Amniotic epithelial cell (primary cell): Measurements from ENCODE around the gene SORL1.
"Not testable (repeated sequence)": the region's sequence is repeated elsewhere in the genome, so short reads cannot be mapped to it uniquely, and the experiment has no call there.

Experiments used
- DNase-seq: peaks from one replicate; pipeline ENCODE4 v3.0.0-alpha.2; 2010; ENCODE audit warnings: low read depth

Gene SORL1

DNA sequence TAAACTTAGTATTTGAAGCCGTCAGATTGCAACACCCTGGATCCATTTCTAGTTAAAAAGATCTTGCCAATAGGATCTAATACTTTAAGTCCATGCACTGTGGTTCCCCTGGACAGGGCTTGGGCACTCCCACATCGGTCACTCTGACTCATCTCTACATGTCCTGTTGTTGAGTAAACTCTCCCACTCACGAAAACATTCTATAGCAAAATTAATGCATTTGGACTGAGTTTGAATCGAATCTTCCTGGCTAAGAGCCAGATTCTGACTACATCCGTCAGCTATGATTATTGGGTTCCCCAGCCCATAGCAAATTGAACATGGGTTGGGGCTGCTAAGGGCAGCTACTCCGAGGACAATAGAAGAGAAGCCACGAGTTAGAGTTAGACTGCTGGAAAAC is 182.8 kb downstream of the SORL1 start:
- peak; percentile 82 for DNase-seq

- DNase-seq = no peak
Measured at GRCh38 chr11:121636081-121636799, 184.1 kb downstream of the SORL1 start.

- no peak for DNase-seq
Measured at GRCh38 chr11:121636800-121637176, 184.7 kb downstream of the SORL1 start.

DNA sequence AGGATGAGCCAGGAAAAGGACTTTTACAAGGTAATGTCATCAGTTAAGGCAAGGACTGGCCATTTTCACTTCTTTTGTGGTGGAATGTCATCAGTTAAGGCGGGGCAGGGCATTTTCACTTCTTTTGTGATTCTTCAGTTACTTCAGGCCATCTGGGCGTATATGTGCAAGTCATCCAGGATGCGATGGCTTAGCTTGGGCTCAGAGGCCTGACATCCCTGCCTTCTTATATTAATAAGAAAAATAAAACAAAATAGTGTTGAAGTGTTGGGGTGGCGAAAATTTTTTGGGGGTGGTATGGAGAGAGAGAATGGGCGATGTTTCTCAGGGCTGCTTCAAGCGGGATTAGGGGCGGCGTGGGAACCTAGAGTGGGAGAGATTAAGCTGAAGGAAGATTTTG is 185.5 kb downstream of the SORL1 start:
- not testable (repeated sequence) for DNase-seq

DNA sequence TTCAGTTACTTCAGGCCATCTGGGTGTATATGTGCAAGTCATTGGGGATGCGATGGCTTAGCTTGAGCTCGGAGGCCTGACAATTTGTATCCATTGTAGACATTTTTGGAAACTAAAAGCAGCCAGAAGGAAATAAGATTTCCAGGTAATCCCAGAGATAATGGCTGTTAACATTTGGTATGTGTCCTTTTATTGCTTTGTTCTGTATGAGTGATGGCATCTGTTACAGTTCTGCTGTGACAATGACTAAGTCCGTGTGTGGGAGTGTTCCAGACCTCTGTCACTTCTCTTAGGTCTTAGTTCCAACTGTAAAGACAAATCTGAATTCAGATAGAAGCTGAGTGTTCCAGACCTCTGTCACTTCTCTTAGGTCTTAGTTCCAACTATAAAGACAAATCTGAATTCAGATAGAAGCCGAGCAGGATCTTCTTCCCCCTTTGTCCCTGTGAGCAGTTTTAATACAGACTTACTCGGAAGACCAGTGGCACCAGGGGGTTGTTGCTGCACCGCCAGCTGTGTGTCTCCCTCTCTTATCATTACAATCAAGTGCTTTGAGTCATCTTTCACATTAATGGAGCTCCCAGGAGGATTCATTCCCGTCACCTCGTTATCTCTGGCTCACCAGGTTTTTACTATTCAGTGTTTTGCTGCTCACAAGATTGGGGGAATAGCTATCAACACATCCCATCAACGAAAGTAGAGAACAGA is 191.5 kb downstream of the SORL1 start:
- DNase-seq = no peak

- DNase-seq = no peak
Measured at GRCh38 chr11:121644187-121644512, 192.0 kb downstream of the SORL1 start.

DNA sequence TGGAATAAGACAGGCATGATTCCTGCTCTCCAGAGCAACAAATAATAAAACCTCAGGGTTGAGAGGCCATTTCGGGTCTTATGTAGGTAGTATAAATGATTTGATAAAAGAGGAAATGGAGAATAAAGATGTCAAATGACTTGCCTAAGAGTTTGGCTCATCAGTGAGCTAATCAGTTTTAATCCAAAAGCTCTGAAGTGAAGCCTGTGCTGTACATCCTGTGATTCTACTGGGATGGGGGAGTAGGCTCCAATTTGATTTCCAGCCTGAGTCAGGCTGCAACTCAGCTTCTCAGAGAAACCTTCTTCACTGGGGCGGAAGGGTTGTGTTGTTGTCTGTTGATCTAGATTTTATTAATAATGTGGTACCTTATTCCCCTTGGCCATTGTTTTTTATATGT is 192.9 kb downstream of the SORL1 start:
- DNase-seq = peak; percentile 39

DNA sequence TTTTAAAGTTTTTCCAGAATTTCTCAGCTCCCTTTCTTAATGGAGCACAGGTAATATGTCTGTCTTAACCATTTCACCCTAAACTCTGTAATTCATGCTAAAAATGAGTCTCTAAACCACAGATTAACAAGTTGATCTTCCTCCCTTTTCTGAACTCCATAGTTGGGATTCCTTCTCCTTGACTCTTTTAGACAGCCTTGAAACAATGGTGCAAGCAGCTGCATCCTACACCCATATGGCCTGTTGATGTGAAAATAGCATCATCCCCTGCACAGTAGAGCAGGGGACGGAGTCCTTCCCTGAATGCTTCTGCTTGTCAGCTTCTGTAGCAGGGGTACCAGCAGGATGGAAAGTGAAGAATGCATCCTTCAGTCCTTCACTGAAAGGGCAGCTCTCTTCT is 193.5 kb downstream of the SORL1 start:
- peak; percentile 79 for DNase-seq

- DNase-seq = no peak
Measured at GRCh38 chr11:121648306-121648705, 196.2 kb downstream of the SORL1 start.

DNA sequence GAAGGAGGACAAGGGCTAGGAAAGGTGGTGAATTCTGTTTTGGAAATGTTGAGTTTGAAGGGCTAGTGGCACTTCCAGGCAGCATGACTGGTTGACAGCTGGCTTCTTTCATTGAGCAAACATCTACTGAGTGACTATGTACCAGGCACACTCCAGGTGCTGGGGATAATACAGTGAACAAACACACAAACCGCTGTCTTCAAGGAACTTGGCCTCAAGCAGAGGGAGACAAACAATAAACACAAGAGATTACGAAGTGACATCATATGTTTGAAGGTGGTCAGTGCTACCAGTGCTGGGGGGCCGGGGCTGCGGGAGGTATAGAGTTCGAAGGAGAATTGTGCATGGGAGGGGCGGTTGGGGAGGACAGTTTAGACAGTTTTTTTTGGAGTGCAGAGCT is 197.7 kb downstream of the SORL1 start:
- DNase-seq = peak; percentile 26

DNA sequence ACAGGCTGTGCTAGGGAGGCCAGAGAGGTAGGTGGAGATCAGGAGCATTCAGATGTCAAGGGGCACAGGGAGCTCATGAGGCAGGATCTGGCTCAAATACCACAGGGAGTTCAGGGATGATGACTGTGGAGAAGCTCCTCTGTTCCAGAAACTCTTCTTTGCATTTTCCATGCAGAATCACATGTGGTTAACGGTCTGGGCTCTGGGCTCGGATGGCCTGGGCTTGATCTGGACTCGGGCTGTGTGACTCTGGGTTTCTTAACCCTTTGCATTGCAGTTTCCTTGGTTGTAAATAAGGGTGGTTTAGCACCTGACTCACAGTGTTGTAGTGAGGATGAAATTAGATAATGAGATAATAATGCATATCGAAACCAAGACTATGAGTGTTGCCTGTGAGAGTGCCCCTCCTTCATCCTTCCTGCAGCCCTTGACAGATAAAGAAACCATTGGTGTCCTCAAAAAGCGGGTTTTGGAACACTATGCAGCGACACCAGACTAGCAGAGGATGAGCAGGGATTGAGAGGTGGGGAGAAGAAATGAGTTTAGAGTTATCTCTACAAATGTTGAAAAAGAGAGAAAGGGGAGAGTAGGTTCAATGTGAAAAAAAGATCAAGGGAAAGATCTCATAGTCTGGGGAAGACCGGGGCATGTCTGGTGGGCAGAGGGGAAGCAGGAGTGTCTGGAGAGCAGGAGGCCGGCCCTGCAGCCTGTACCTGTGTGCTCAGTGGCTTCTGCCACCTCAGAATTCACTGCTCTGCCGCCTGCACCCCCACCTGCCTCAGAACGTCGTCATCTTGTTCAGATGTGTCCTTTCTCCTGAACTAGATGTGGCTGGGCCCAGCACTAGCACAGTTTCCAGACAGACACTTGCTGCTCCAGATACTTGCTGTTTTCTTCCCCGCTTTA is 198.5 kb downstream of the SORL1 start:
- no peak for DNase-seq

DNA sequence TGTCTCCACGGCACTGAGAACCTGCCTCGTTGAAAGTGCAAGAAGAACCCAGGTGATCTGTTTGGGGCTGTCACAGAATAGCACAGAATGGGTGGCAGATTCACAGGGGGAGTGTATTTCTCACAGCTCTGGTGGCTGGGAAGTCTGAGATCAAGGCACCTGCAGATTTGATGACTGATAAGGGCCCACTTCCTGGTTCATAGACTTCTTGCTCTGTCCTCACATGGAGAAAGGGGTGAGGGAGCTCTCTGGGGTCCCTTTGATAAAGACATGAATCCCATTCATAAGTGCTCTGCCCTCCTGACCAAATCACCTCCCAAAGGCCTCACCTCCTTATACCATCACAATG is 199.1 kb downstream of the SORL1 start:
- DNase-seq = no peak

- no peak for DNase-seq
Measured at GRCh38 chr11:121652971-121653370, 200.9 kb downstream of the SORL1 start.

DNA sequence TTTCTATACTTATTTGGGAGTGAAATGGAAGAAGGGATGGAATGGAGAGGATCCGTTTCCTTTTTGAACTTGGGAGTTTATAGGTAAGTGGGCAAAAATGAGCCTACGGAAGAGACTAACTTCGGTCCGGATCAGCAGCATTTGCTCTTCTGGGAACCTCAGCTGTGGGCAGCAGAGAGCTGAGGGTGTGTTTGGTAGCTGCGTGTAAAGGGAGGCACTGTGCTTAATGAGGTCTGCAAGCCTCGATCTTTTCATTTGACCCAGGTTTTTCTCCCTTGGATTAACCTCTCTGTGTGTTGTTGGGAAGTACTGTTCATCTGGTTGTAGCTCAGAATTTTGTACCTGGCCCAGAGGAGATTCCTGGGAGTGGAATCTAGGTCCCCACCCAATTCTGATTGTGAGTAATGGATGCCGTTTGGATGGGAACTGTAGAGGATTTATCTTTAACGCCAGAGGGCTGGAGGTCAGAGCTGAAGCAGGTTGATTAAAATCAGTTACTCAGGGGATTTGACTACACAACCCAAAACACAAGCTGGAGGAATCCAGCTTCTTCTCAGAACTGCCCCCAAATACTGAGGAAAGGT is 202.2 kb downstream of the SORL1 start:
- DNase-seq = no peak

GRCh38 chr11:121654843-121655536 is 202.9 kb downstream of the SORL1 start:
- DNase-seq = peak; percentile 42

DNA sequence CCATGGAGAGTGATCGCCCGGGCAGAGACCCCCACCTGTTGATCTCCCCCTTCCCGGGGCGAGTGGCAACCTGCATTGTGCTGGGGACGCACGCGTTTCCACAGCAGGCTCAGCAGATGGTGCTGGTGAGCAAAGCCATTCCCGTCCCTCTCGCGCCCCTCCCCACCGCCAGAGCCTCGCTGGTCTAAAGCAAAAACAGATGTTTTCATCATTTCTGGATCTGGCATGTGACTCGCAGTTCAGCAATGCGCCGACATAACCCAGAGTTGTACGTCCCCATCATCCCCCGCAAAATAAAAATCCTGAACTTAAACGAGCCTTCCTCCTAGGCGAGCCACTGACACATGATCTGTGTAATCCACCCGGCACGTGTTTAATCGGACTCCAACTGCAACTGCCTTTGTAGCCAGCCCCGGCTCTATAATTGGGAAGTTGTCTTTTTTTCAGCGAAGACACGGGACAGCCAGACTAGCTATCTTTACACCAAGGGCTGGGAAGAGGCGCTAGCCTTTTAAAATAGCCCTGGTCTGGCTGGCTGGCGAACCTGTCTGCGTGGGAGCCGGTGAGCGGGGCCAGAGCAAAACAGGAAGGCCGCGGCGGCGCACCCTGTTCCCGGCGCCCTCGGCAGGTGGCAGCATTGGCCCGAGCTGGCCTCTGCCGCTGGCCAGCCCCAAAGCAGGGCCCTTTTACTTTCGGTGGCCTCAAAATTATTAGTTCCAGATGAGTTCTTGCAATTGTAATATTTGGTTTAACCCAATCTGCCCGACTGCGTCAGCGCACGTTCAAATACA is 203.6 kb downstream of the SORL1 start:
- DNase-seq = peak; percentile 98

GRCh38 chr11:121656328-121657090 is 204.4 kb downstream of the SORL1 start:
- DNase-seq = no peak

DNA sequence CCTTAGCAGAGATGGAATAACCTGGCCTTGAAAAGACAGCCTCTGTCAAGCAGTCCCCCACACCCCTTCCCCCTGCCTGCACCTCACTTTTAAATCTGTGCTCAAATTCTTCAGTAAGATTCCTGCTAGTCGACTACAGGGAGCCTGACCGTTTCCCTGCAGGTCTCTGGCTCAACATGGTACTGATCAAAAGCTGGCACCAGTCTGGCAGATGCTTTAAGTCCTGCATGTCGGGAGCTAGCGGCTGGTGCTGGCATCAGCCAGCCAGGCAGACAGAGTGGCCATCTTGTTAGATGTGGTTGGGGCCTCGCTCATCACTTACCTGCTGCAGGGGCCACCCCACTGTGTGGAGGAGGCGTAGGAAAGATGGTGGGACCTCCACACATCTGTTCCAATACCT is 205.0 kb downstream of the SORL1 start:
- DNase-seq = no peak

DNA sequence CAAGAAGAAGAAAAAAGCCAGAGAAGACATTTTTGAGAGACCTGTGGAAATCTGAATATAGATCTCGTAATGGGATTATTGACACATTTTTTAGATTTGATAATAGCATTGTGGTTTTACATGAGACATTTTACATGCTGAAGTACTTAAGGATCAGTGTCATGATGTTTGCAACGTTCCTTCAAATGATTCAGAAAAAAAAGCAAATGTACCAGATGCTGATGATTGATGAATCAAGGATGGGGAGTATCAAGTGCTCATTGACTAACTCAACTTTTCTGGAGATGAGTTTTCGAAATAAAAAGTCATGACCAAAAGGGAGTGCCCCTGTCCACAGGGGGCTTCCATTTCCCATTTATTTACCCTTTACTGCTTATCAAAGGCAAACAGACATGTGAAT is 207.7 kb downstream of the SORL1 start:
- no peak for DNase-seq

- peak; percentile 92 for DNase-seq
Measured at GRCh38 chr11:121661880-121662486, 209.9 kb downstream of the SORL1 start.
